Measurements from ENCODE around the gene NPAS3.

Gene NPAS3

DNA sequence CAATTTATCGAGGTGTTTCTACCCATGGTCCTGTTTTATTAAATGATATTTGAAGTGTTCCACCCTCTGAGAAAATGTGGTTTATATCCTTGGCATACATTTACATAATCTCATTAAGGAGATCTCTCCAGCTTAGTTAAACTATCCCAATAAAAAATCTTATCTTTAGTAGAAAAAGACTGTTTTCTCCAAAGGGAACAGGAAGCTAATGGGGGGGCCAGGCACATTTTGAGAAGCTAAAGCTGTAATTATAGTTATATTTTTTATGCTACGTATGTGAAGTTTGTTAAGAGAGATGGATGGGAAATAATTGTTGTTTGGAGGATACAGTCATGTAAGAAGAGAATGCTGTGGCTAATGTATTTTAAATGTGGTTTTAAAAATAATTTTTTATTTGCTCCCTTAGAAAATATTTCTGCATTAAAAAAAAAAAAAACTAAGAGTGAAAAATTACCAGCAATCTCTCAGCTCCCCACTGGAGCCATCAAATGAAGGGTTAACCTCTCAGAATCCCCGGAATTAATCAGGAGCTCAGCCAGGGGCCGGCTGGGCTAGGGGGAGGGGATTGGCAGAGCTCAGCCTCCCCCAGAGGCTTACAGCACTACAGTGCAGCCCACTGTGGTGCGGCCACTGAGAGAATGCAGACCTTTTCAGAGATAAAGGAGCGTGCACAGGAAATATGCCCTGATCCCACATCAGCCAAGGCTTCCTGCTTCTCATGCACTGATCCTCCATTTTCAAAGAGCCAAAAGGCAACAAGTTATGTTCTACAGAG, 826.4 kb downstream of the NPAS3 start:
- no peak for DNase-seq (ENCODE audit: low spot score)

DNA sequence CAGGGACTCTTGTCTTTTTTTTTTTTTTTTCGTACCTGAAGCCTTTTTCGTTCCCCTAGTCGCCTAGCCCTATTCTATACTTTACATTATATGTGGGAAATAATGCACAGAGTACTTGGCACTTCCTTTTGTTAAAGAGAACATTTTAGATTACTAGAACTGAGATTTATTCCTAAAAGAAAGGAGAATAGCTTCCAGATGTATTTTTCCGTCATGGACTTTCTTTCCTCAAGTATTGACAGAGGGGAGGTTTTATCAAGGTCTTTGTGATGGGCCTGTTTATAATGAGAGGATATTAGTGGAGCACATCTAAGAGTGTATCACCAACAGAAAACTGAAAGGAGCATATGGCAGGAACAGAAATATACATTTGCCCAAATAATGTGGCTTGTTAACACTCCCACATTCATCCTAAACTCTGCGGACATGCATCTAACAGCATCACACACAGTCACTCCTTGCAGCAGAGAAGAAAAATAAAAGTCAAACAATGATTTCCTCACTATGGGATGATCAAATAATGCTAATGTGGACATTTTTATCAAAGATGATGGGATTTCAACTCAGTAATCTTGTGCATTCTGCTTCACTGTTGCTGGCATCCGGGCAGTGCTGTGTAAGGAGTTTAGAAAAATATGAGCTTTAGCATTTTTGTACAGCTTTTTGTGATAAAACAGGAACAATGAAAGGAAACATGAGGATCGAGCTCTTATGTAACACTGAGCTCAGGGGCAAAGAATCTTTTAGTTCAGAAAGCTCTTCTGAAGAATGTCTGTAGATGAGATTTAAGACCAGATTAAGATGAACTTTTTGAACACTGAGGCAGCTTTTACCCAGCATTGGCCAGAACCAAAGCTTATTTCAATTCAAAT, 829.1 kb downstream of the NPAS3 start:
- no peak for DNase-seq (ENCODE audit: low spot score)

DNA sequence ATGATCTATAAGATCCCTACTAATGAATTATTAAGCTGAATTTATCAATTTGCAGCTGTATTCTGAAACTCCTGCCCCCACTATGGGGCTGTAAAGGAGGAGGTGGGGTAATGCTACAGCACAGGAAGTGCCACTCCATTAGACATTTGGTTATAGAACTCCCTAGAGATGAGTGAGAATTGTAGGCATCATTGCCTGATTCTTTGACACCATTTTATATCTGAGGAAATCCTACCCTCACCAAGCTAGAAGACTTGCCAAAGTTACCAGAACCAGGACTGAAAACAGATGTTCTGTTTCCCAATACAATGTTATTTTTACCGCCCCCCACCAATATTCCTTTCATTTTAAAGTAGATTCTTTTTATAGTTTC, 829.8 kb downstream of the NPAS3 start:
- no peak for DNase-seq (ENCODE audit: low spot score)

DNA sequence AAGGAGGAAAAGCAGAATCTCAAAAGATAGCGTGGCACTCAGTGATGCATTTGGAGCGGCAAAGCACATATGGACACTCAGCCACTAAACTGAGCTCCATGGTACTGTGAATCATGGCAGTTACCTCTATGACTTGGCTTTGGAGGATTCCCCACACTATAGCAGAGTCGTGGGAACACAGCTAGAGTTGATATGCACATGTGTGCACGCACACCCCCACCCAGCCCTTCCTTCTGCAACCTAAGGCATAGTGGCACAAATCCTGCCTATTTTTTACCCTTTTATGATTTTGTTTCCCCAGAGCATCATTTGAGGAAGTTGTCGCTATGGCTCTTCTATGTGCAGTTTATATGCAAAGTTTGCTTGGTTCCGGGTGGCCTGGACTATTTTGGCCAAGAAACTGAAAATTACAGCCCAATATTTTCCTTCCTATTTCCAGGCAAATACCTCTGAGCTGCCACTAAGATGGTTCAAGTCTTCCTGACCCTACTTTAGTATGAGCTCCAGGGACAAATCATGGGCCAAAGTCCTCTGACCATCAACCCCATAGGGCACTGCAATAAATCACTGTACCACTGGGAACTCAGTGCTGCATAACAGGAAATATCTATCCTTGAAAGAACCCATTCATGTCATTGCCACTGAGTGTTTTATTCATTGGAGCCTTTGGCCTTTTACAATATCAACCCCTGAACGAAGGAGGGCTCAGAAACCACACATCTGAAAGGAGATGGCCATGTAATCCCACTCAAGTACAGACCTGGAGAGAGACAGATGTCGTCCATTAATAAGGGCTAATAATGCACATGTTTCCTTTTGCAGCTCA, 834.7 kb downstream of the NPAS3 start:
- no peak for DNase-seq (ENCODE audit: low spot score)

DNA sequence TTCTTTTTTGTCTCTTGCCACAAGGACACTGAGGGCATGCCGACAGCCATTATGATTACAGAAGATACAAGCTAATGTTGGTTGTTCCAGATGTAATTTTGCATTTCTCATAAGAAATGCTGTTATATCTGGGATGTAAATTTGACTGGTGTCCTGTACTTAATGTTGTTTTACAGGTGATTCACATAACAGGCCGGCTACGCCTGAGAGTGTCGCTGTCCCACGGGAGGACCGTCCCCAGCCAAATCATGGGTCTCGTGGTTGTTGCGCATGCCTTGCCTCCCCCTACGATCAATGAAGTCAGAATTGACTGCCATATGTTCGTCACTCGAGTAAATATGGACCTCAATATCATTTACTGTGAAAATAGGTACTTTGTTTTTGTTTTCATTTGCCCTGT, 835.5 kb downstream of the NPAS3 start:
- DNase-seq (ENCODE audit: low spot score) = no peak

DNA sequence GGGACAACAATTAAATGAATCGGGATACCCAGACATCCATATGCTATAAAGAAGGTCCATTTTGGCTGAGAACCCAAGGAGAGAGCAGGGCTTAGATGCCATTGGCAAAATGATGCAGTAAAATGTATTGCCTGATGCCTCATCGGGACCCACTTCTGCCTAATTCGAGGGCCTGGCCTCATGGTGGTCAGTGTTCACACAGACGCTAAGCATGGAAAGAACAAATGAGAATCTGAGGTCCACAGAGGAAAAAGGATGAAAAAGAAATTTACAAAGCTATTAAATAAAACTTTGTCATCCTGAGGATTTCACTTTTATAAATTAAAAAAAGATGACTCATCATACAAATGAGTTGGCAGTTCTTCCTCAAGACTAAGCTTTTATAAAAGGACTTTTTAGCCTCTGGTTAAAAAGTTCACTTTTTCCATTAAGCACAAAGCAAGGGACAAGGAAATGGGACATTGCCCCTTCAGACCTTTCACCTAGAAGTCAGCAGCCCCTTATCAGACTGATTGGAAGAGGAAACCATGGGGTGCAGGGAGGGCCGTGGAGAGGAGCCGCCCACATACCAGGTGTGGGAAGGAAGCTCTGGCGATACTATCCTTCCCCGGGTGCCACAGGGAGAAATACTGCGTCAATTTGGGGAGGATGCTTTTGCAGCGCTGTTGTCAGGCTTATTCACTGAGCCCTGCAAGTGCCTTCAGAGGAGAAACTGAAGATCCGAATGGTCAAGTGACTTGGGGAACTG, 836.2 kb downstream of the NPAS3 start:
- no peak for DNase-seq (ENCODE audit: low spot score)

DNA sequence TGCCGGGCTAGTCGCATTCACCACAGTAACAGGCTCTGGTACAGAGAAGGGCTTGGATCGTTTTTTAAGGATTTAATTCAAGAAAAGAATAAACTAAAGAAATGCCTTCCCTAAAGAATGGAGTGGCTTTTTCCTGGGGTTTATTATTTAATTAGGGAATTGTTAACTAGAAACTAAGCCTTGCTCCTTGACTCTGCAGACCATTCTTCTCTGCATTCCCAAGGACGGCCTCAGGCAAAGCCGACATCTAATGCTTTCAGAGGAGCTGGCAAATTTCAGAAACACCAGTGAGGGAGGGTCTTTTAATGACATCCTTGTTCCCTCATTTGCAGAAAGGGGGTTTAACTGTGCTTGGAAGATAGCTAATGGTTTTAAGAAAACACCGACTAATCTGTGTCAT, 838.2 kb downstream of the NPAS3 start:
- no peak for DNase-seq (ENCODE audit: low spot score)

DNA sequence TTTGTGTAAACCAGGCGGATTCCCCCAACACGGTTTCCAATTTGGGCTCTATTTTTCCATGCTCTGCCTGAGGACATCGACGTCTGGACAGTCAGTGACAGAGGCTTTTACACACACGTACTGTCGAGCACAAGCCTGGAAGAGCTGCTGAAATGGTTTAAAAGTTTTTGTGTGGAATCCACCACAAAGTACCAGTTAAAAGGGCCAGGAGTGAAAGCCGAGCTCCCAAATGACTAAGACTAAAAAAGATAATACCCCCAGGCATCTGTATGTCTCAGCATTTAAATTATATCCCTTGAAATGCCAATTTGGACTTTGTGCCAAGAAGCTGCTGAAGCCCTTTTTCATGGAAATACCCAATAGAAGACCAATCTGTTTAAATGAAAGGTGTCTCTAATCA, 839.0 kb downstream of the NPAS3 start:
- no peak for DNase-seq (ENCODE audit: low spot score)

DNA sequence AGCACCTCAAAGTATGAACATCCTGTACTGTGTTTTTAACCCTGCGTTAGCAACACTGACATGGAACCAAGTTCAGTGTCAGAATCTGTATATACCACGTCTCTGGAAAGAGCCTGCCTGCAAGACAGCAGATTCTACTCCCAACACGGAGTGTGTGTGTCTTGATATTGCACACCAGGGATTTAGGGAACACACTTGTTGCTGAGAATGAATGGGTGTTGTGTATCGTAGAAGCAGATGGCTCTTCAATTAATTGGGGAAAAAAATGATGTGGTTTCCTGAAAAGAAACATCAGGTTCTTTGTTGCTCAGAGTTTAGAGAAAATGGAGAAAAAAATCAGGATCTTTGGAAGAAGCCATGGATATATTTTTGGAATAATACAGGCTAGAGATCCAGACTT, 841.4 kb downstream of the NPAS3 start:
- no peak for DNase-seq (ENCODE audit: low spot score)

DNA sequence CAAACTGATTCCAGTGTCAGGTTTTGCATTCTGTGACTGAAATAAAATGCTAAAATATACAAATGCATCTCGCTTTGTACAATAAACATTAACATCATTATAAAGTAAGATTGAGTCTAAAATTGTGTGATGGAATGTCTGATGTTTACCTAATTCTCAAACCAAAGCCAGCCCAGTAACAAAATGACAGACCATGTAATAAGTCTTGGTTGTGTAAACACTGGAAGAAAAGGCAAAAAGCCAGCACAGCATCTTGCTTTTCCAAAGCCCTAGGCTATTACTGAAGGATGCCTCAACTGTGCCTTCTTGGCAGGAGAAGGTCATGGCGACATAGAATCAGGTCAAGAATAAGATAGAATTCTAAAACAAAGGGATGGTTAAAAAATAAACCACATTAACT, 842.6 kb downstream of the NPAS3 start:
- DNase-seq (ENCODE audit: low spot score) = no peak

DNA sequence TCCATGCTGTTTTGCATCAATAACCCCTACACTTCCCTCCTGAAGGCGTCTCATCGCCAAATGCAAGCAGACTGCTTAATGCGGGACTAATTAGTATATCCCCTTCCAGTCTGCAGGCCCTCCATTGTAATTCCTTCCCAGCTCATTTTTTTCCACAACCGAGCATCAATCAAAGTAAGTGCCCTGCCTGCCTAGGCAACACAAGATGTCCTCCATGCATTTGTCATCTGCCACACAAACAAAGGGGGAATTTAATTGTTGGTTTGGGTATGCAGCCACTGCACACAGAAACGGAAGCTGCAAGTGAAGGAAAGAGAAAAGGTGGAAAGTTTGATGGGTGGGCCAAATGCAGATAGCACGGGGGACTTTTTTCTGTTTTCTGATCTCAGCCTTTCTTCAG, 844.2 kb downstream of the NPAS3 start:
- no peak for DNase-seq (ENCODE audit: low spot score)

DNA sequence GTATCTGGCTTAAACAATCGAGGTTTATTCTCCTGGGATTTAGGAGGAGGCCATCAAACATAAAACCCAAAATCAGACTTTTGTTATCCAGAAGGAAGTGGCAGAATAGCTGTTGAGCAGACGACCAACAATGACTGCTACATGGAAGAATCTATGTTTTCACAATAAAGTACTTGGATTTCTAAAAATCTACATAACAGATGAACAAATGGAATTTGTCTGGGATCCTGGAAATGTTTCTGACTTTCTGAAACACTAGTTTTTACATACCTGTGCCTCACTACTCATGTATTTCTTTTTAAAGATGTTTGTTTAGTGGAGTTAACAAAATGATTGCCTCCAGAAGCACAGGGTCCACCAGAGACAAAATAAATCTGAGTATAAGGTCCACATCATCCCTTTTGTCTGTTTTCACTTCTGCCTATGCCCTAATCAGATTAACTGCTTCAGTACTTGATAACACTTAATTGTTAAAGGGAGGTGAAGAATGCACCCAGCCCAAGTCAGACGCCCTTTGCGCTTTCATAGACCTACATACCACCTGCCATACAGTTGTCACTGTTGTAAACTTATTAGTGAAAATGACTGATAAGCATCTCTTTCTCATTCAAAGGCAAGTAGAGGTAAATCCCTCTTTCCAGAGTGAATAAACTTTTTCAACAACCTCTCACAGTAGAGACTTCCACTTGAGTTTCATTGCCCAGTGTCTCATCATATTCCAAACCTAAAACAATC, 847.6 kb downstream of the NPAS3 start:
- DNase-seq (ENCODE audit: low spot score) = no peak

DNA sequence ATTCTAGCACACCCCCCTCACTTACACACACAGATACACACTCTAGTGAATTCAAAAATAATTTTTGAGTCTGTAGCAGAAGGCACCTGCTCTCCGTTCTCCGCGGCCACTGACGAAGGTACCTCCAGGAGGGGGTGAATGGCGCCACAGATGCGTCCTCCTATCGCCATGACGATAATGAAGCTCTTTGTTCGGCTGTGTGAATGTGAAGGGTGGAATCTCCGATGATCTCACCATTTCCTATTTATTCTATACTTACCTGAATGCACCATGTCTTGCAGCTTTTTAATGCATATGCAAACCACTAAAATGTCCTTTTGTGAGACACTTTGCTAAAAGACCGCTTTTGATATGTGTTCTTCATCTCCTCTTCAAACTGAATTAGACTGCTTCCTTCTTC, 849.5 kb downstream of the NPAS3 start:
- no peak for DNase-seq (ENCODE audit: low spot score)

DNA sequence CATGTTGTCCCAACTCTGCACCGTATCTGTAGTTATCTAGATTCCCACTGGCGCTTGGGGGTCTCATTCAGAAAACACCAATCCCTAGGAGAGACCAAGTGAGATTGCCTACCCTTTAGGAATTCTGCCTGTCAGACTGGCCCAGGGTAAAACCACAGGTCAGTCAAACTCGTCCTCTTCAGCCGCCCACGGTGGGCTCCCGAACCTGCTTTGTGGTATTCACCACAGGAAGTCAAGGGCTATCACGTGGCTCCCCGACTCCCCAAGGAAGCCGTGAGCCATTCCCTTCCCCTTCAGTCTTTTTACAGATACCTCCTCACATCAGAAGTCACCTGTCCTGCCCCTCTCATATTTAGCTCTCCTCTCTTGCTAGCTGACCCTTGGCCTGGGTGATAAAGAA, 852.3 kb downstream of the NPAS3 start:
- DNase-seq (ENCODE audit: low spot score) = no peak

DNA sequence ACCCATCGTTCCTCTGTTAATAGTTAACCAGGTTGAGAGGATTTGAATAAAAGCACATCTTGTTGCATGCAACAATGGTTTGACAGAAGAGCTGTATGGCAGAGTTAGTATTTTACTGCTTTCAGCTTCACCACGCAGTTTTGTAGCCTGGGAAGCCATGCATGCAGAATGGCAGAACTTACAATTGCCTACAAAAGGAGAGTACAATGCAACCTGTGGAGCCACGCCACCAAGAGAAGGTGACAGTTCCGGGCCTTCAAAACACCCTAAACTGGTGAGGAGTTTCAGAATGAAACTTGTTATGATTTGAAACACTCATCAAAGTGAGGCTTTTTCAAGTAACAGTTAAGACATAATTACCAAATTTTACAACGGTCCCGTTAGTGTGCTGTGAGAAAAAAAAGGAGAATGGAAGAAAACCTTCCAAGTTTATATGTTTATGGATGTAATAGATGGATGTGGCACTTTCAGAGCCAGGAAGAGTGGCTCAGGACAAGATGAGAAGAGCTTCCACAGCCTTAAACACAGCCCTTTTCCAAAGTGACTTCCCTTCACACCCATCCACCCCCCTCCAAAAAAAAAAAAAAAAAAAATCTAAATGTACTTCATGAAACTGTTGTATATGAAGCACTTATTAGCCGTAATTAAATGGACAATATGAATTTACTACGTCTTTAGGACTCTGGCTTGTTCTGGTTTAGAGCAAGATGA, 853.5 kb downstream of the NPAS3 start:
- no peak for DNase-seq (ENCODE audit: low spot score)

DNA sequence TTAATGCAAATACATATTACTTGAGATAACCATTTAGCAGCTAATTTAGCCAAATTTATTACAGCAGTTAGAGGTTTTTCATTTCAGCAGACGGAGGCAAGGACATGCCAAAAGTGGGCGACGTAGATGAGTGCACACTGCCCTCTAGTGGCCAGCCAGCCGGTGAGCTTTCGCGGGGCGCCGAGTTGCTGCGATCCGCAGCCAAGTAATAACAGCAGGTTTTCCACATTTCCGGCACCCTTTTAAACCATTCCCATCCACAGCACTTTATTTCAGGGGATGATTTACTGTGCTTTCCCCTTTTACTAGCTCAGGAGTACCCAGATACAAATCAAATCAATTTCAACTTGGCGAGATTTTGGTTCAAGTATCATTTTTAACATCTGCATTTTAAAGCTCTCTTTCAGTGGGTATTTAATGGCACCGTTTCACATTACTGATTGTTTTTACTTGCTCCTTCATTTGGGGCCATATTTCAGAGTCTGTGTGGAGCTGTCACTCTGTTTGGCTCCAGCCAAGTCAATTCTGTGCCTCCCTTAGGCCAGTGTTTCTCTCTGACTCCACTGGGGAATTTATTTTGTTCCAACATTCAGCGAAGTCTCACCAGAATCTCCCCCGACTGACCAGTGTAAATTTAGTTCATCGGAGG, 854.2 kb downstream of the NPAS3 start:
- peak; percentile 57 for DNase-seq (ENCODE audit: low spot score)

DNA sequence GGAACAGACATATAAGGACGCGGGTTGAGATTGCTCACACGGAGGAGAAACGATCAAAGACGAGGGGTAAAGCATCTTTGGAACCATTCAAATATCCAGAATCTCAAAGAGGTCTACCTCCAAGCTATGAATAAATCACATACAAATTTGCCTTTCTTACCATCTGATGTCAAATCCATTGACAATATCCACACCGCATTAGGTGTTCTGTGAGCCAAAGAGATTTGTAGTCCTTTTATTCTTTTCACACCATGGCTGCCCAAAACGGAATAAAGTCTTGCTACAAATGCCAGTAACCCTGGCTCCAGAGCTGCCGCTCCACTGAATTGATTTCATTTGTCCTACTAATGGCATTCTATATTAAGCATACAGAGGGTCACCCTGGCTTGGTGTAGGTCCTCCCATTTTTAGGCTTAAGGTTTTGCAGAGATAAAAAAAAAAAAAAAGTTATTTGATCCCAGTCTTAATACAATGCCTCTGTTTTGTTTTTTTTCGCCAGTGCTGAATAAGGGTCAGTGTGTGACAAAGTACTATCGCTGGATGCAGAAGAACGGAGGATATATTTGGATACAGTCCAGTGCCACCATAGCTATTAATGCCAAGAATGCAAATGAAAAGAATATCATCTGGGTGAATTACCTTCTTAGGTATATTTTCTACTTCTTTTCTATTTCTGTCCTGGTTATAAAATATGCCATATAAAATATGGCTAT, 854.9 kb downstream of the NPAS3 start:
- DNase-seq (ENCODE audit: low spot score) = no peak

DNA sequence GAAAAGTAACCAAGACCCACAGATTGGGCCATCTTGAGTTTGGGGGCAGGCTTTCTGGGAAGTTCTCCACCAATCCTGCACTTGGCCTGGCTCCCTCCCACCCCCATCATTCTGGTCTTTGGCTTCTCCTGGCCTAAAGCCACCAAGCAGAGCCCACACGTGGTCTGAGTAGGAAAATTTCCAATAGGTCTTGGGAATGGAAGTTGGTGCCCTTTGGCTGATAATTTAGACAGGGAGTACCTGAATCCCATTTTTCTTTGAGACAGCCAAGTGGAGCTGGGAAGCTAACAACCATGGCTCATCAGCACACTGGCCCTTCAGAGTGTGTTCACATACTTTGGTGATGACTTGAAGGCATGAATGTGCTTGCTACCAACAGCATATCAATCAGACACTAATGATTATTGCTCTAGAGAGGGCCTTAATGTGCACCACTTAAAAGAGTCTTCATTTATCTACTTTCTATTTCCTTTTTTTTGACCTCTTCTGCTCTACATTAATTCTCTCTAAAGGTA, 856.2 kb downstream of the NPAS3 start:
- DNase-seq (ENCODE audit: low spot score) = no peak

DNA sequence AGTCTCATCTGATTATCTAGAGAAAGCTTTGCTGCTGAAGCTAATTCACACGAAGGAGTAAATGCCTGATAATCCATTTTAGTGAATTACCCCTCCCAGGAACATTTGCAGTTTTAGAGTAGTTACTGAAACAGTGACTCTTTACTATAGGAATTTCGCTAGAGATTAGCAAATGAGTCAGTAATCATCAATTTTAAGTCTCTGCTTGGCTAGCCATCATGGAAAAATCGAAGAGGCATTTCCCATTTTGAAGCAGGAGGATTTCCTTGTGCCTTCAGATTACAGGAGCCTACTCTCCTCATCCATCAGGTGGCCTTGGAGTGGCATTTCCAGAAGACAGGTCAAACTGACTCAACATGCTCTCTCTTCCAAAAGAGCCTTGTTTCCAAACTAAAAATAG, 857.7 kb downstream of the NPAS3 start:
- no peak for DNase-seq (ENCODE audit: low spot score)
